ENCODE measurements around the gene CCDC92B. TPM values are rescaled to one million over a fixed set of nuclear protein-coding genes. Genes with fewer than 3 reads are reported as not detected.
A peak's percentile ranks its signal among the peaks of the same experiment; 100 is the strongest.

CCDC92B gene
- total and polyA plus RNA-seq, 9 of the 15 experiments (the other 6 are each of a cell fraction or from before 2014, with no cell fraction given): not detected

- no peak overlapping the region; a peak in 1 of 4 replicates for H3K9ac ChIP-seq (ENCODE audit: insufficient read depth in 1 of 2, low read depth in 2 of 2, low read length in 2 of 2)
- DNase-seq (ENCODE audit: extremely low read depth in 1 of 4, low spot score in 3 of 4) (peak in 1 of 4 experiments; percentile 4), FAIRE-seq (no peak), ATAC-seq (no peak)
- peaks cover 45% of the 10 kb centered on the region; the same call in 1 of the 3 replicates for H3K36me3 ChIP-seq (ENCODE audit: control insufficient read depth, insufficient read depth, low read length)
- no peaks in the 10 kb centered on the region for H3K79me2 ChIP-seq (ENCODE audit: control insufficient read depth, insufficient read depth, low read length)
- no peak overlapping the region for H3K4me3 ChIP-seq
- intact Hi-C loops (cut with micrococcal nuclease): no loop called here
- no peak overlapping the region for H2AFZ ChIP-seq (ENCODE audit: low read depth, low read length)
- no peak overlapping the region for H3K4me2 ChIP-seq (ENCODE audit: insufficient read depth, low read length)
- H3K4me1 ChIP-seq (replicated peaks in 1 of 2; ENCODE audit: control insufficient read depth in 2 of 2, insufficient read depth in 2 of 2, low read length in 2 of 2): peaks cover 0 to 47% of the 10 kb centered on the region in 2 experiments; a peak in 2 of 5 replicates
- no peaks in the 10 kb centered on the region for H3K27me3 ChIP-seq (ENCODE audit: control insufficient read depth in 2 of 2, insufficient read depth in 2 of 2, low read length in 2 of 2)
- 83% methylated on average over 13 of the region's 27 CpGs for WGBS (ENCODE audit: insufficient coverage, low coverage, missing lambda C conversion rate)
- BruUV-seq (replicated peaks): no TSS peak
- TF ChIP-seq, protein P1, sequence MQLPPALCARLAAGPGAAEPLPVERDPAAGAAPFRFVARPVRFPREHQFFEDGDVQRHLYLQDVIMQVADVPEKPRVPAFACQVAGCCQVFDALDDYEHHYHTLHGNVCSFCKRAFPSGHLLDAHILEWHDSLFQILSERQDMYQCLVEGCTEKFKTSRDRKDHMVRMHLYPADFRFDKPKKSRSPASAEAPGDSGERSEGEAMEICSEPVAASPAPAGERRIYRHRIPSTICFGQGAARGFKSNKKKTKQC (CRISPR knock-in tag; IDR thresholded peaks at IDR 0.05): no peak
- TF ChIP-seq POLR2G (IDR thresholded peaks at IDR 0.05; ENCODE audit: low read depth, low read length) (peak; percentile 37; the same call in 1 of the 2 replicates), SMARCA4 (IDR thresholded peaks at IDR 0.05) (no peak)
- H4K20me1 ChIP-seq (replicated peaks; ENCODE audit: control insufficient read depth, insufficient read depth, low read length): 0 out of 2 replicates have a peak, but pooled peaks cover 3% of the 10 kb centered on the region
- no peak overlapping the region for H3K27ac ChIP-seq (ENCODE audit: extremely low read depth, low read depth, low read length)
- in situ Hi-C loops (cut with MboI): no loop called here
- no peaks in the 10 kb centered on the region for H3K9me1 ChIP-seq (ENCODE audit: control insufficient read depth, insufficient read depth, low read length)
- CTCF ChIA-PET (ENCODE audit: low intra/inter-chr PET ratio): no interaction called here
- POLR2A ChIA-PET: interaction anchor here (0.6 to 0.7 kb wide), 2 partner anchors 121 to 1045 kb away, joined by 3 read pairs; no protein-coding TSS in a partner anchor
- H3K9me3 ChIP-seq (replicated peaks; ENCODE audit: control insufficient read depth, insufficient read depth, low read depth, low read length): no peaks in the 10 kb centered on the region
Observed at GRCh38 chr17:2688351-2689342, 60.8 kb downstream of the CCDC92B start.
